DND-41 (cell line): Measurements from ENCODE around the gene ARHGAP26.

Source experiments
- CTCF ChIP-seq: IDR thresholded peaks from 2 replicates; pipeline ENCODE4 v1.5.1; 2012; ENCODE audit warnings: borderline replicate concordance, low read length, moderate library complexity, mild to moderate bottlenecking; ENCODE audit not compliant: poor library complexity, severe bottlenecking; ENCODE audit errors: extremely low read depth
- EZH2 ChIP-seq: IDR thresholded peaks from 3 replicates; pipeline ENCODE4 v1.6.1; 2012; ENCODE audit warnings: borderline replicate concordance, low read depth, mild to moderate bottlenecking, moderate library complexity, low read length, inconsistent platforms; ENCODE audit not compliant: severe bottlenecking

GRCh38 chr5:143052967-143053682 is 282.9 kb downstream of the ARHGAP26 start:
- TF ChIP-seq EZH2 = no peak
- TF ChIP-seq CTCF = no peak
